Memory B cell (primary cell): ENCODE data around the gene CYP2A7.
"Not testable (repeated sequence)": the region's sequence is repeated elsewhere in the genome, so short reads cannot be mapped to it uniquely, and the experiment has no call there.

Source experiments
- ATAC-seq: fragments of 150-1000 bp; cut with Tn5 transposase; 2 replicates; pipeline ENCODE4 v1.10.0; 2021; ENCODE audit warnings: low read depth, mild to moderate bottlenecking, moderate library complexity
- DNase-seq, 2 donors: peaks; one replicate each; pipeline ENCODE4 v3.0.0; 2022; ENCODE audit warnings: low spot score in 2 of 2
- H3K27ac Mint-ChIP-seq: one replicate; pipeline ENCODE4 v1.8.0; 2022; ENCODE audit warnings: mild to moderate bottlenecking, moderate library complexity, mixed read lengths
- H3K27me3 Mint-ChIP-seq: one replicate; pipeline ENCODE4 v1.8.0; 2022; ENCODE audit warnings: mixed read lengths
- H3K36me3 Mint-ChIP-seq: one replicate; pipeline ENCODE4 v1.8.0; 2022; ENCODE audit warnings: mild to moderate bottlenecking, mixed read lengths
- H3K4me1 Mint-ChIP-seq: one replicate; pipeline ENCODE4 v1.8.0; 2022; ENCODE audit warnings: mixed read lengths
- H3K4me3 Mint-ChIP-seq: one replicate; pipeline ENCODE4 v1.8.0; 2022; ENCODE audit warnings: mild to moderate bottlenecking, moderate library complexity, mixed read lengths
- H3K9me3 Mint-ChIP-seq: one replicate; pipeline ENCODE4 v1.8.0; 2022; ENCODE audit warnings: mixed read lengths

Gene CYP2A7

GRCh38 chr19:40842012-40842411, 40.0 kb downstream of the CYP2A7 start:
- not testable (repeated sequence) for H3K36me3 Mint-ChIP-seq, H3K4me3 Mint-ChIP-seq, ATAC-seq, H3K9me3 Mint-ChIP-seq, H3K27ac Mint-ChIP-seq, DNase-seq, H3K27me3 Mint-ChIP-seq
- peaks cover 11% of the 10 kb centered on the region for H3K4me1 Mint-ChIP-seq

GRCh38 chr19:40838477-40838876, 43.6 kb downstream of the CYP2A7 start:
- not testable (repeated sequence) for ATAC-seq, H3K36me3 Mint-ChIP-seq, H3K4me1 Mint-ChIP-seq, H3K9me3 Mint-ChIP-seq, H3K27ac Mint-ChIP-seq, H3K4me3 Mint-ChIP-seq, DNase-seq, H3K27me3 Mint-ChIP-seq

GRCh38 chr19:40836754-40837429, 45.1 kb downstream of the CYP2A7 start:
- no peak for ATAC-seq
- peaks cover 1% of the 10 kb centered on the region for H3K36me3 Mint-ChIP-seq
- peaks cover 3% of the 10 kb centered on the region for H3K27me3 Mint-ChIP-seq
- H3K9me3 Mint-ChIP-seq = peaks cover 2% of the 10 kb centered on the region
- no peaks in the 10 kb centered on the region for H3K4me1 Mint-ChIP-seq
- H3K4me3 Mint-ChIP-seq = no peak overlapping the region
- DNase-seq = no peak
- no peak overlapping the region for H3K27ac Mint-ChIP-seq

GRCh38 chr19:40833728-40834533, 48.1 kb downstream of the CYP2A7 start:
- not testable (repeated sequence) for H3K4me1 Mint-ChIP-seq, H3K36me3 Mint-ChIP-seq, DNase-seq, H3K9me3 Mint-ChIP-seq, H3K4me3 Mint-ChIP-seq, H3K27me3 Mint-ChIP-seq, ATAC-seq
- H3K27ac Mint-ChIP-seq = peak overlapping the region; percentile 38

- not testable (repeated sequence) for H3K27ac Mint-ChIP-seq, H3K4me1 Mint-ChIP-seq, H3K4me3 Mint-ChIP-seq, ATAC-seq, DNase-seq, H3K27me3 Mint-ChIP-seq, H3K9me3 Mint-ChIP-seq
- peaks cover 15% of the 10 kb centered on the region for H3K36me3 Mint-ChIP-seq
These were observed 49.6 kb downstream of the CYP2A7 start for GRCh38 chr19:40832431-40832790.

GRCh38 chr19:40831502-40832430, 50.3 kb downstream of the CYP2A7 start:
- H3K27me3 Mint-ChIP-seq = no peaks in the 10 kb centered on the region

GRCh38 chr19:40830741-40831140, 51.3 kb downstream of the CYP2A7 start:
- ATAC-seq, H3K27ac Mint-ChIP-seq, H3K4me3 Mint-ChIP-seq, H3K27me3 Mint-ChIP-seq, H3K9me3 Mint-ChIP-seq, H3K4me1 Mint-ChIP-seq, DNase-seq: not testable (repeated sequence)
- peaks cover 24% of the 10 kb centered on the region for H3K36me3 Mint-ChIP-seq

More at GRCh38 chr19:40831502-40832430, 50.3 kb downstream of the CYP2A7 start:
- no peaks in the 10 kb centered on the region for H3K4me1 Mint-ChIP-seq
- DNase-seq (no peak), ATAC-seq (no peak)
- H3K27ac Mint-ChIP-seq = no peak overlapping the region
- H3K4me3 Mint-ChIP-seq = no peak overlapping the region
- peaks cover 21% of the 10 kb centered on the region for H3K36me3 Mint-ChIP-seq
- H3K9me3 Mint-ChIP-seq = peaks cover 1% of the 10 kb centered on the region

GRCh38 chr19:40829205-40829604, 52.8 kb downstream of the CYP2A7 start:
- no peaks in the 10 kb centered on the region for H3K27me3 Mint-ChIP-seq
- H3K9me3 Mint-ChIP-seq = peaks cover 1% of the 10 kb centered on the region
- ATAC-seq = no peak
- no peak overlapping the region for H3K27ac Mint-ChIP-seq
- DNase-seq = no peak
- H3K4me3 Mint-ChIP-seq = no peak overlapping the region
- peaks cover 24% of the 10 kb centered on the region for H3K36me3 Mint-ChIP-seq
- peaks cover 3% of the 10 kb centered on the region for H3K4me1 Mint-ChIP-seq

GRCh38 chr19:40827386-40828247, 54.4 kb downstream of the CYP2A7 start:
- peaks cover 1% of the 10 kb centered on the region for H3K9me3 Mint-ChIP-seq
- ATAC-seq = no peak
- peaks cover 11% of the 10 kb centered on the region for H3K4me1 Mint-ChIP-seq
- DNase-seq = no peak
- peaks cover 24% of the 10 kb centered on the region for H3K36me3 Mint-ChIP-seq
- H3K27me3 Mint-ChIP-seq = no peaks in the 10 kb centered on the region
- no peak overlapping the region for H3K4me3 Mint-ChIP-seq
- no peak overlapping the region for H3K27ac Mint-ChIP-seq

GRCh38 chr19:40826699-40827385, 55.2 kb downstream of the CYP2A7 start:
- ATAC-seq, DNase-seq, H3K27ac Mint-ChIP-seq, H3K4me3 Mint-ChIP-seq, H3K9me3 Mint-ChIP-seq, H3K27me3 Mint-ChIP-seq: not testable (repeated sequence)
- Mint-ChIP-seq H3K4me1 (peaks cover 16% of the 10 kb centered on the region), H3K36me3 (peaks cover 24% of the 10 kb centered on the region)

- not testable (repeated sequence) for H3K27ac Mint-ChIP-seq, H3K27me3 Mint-ChIP-seq, H3K9me3 Mint-ChIP-seq, H3K4me3 Mint-ChIP-seq, DNase-seq, ATAC-seq
- H3K4me1 Mint-ChIP-seq = peaks cover 16% of the 10 kb centered on the region
- peaks cover 24% of the 10 kb centered on the region for H3K36me3 Mint-ChIP-seq
These were observed 55.7 kb downstream of the CYP2A7 start for GRCh38 chr19:40826312-40826698.

- not testable (repeated sequence) for H3K27ac Mint-ChIP-seq, H3K27me3 Mint-ChIP-seq, ATAC-seq, H3K9me3 Mint-ChIP-seq, DNase-seq, H3K4me3 Mint-ChIP-seq
- Mint-ChIP-seq H3K4me1 (peaks cover 16% of the 10 kb centered on the region), H3K36me3 (peaks cover 22% of the 10 kb centered on the region)
These were observed 56.5 kb downstream of the CYP2A7 start for GRCh38 chr19:40825460-40826095.
